Thoracic aorta (tissue), 2 donors: ENCODE results near the gene HEATR9. TPM values are rescaled to one million over a fixed set of nuclear protein-coding genes. Genes with fewer than 3 reads are reported as not detected.
A peak's percentile ranks its signal among the peaks of the same experiment; 100 is the strongest.

Experiments
- ATAC-seq: fragments of 150-250 bp; one replicate; pipeline ENCODE4 v1.8.0; 2017; ENCODE audit warnings: low read depth; ENCODE audit not compliant: insufficient number of reproducible peaks, low FRiP score
- DNase-seq: peaks from one replicate; pipeline ENCODE4 v3.0.0-alpha.2; 2020; ENCODE audit warnings: low spot score
- H3K27ac ChIP-seq, 2 donors: fragments of 200-600 bp; sonication (generic); 1 replicate in 1 of 2; 2 replicates in 1 of 2; pipeline ENCODE4 v1.5.1; 2016; ENCODE audit warnings: mild to moderate bottlenecking in 2 of 2, moderate library complexity in 2 of 2
- H3K27me3 ChIP-seq: fragments of 200-600 bp; sonication (generic); replicated peaks from 2 replicates; pipeline ENCODE4 v1.6.0; 2016; ENCODE audit warnings: mild to moderate bottlenecking; ENCODE audit not compliant: insufficient read depth
- H3K36me3 ChIP-seq: fragments of 200-600 bp; sonication (generic); one replicate; pipeline ENCODE4 v1.5.1; 2016
- H3K4me1 ChIP-seq, 2 donors: fragments of 200-600 bp; sonication (generic); 1 replicate in 1 of 2; 2 replicates in 1 of 2; pipeline versions ENCODE4 v1.5.1 to v1.6.0; 2016; ENCODE audit warnings: low read depth in 2 of 2, mild to moderate bottlenecking in 1 of 2; ENCODE audit not compliant: control insufficient read depth in 1 of 2
- H3K4me3 ChIP-seq: fragments of 200-600 bp; sonication (generic); 2 replicates; pipeline ENCODE4 v1.5.1; 2016; ENCODE audit warnings: mild to moderate bottlenecking
- H3K9me3 ChIP-seq: fragments of 200-600 bp; sonication (generic); 2 replicates; pipeline ENCODE4 v1.5.1; 2016
- CTCF ChIP-seq: fragments of 200-600 bp; sonication (generic); IDR thresholded peaks from one replicate; pipeline ENCODE4 v1.5.1; 2019; ENCODE audit warnings: antibody characterized with exemption
- total RNA-seq, 2 donors: library from RNA; depleted of rRNA; stranded (reverse); fragments of >200 nt; gene quantifications; one replicate each; pipeline versions ENCODE4 v1.1.0 to v1.2.3, GENCODE V29; 2016

The HEATR9 gene
- total RNA-seq, 2 donors from 2014 or later, result not detected

- Histone ChIP-seq H3K27ac (no peak overlapping the region), H3K9me3 (no peaks in the 10 kb centered on the region), H3K27me3 (no peaks in the 10 kb centered on the region), H3K36me3 (no peaks in the 10 kb centered on the region), H3K4me3 (no peak overlapping the region), H3K4me1 (peaks cover 39 to 81% of the 10 kb centered on the region in 2 donors)
- DNase-seq (no peak), ATAC-seq (no peak)
- no peak for TF ChIP-seq CTCF
Measured at GRCh38 chr17:35811759-35812158, 56.9 kb downstream of the HEATR9 start.

- Histone ChIP-seq H3K4me3 (peak overlapping the region; percentile 86), H3K4me1 (peaks cover 33 to 68% of the 10 kb centered on the region in 2 donors), H3K27me3 (no peaks in the 10 kb centered on the region), H3K9me3 (no peaks in the 10 kb centered on the region), H3K27ac (peak overlapping the region; percentile 85 to 92), H3K36me3 (no peaks in the 10 kb centered on the region)
- TF ChIP-seq CTCF, result no peak
- no peak for ATAC-seq
- DNase-seq, result no peak
Measured at GRCh38 chr17:35809855-35810461, 58.7 kb downstream of the HEATR9 start.

- Histone ChIP-seq H3K4me1 (peaks cover 30 to 67% of the 10 kb centered on the region in 2 donors), H3K27me3 (no peaks in the 10 kb centered on the region)
Measured at GRCh38 chr17:35808962-35809854, 59.5 kb downstream of the HEATR9 start, which contains the start of gene TAF15. Gene TAF15, plus strand, starts transcription at chr17:35809484. Its CDS starts 86 bp downstream, at chr17:35809570.

GRCh38 chr17:35808240-35808961, 60.3 kb downstream of the HEATR9 start:
- DNase-seq (no peak), ATAC-seq (no peak)
- Histone ChIP-seq H3K4me3 (peak overlapping the region; percentile 86), H3K27me3 (no peaks in the 10 kb centered on the region), H3K4me1 (peaks cover 32 to 61% of the 10 kb centered on the region in 2 donors), H3K27ac (peak overlapping the region; percentile 85 to 92), H3K36me3 (no peaks in the 10 kb centered on the region), H3K9me3 (no peaks in the 10 kb centered on the region)
- TF ChIP-seq CTCF, result no peak

More at GRCh38 chr17:35808962-35809854, 59.5 kb downstream of the HEATR9 start, which contains the start of gene TAF15:
- ATAC-seq (peak; percentile 85), DNase-seq (peak; percentile 92)
- H3K36me3 ChIP-seq, result no peaks in the 10 kb centered on the region
- peak within 1 kb of the TSS; percentile 86 for H3K4me3 ChIP-seq
- peak within 1 kb of the TSS; percentile 85 to 92 for H3K27ac ChIP-seq
- peak; percentile 59 for TF ChIP-seq CTCF
- no peaks in the 10 kb centered on the region for H3K9me3 ChIP-seq
